GM23338 (cell line): ENCODE results near the gene SLC22A14. TPM values are rescaled to one million over a fixed set of nuclear protein-coding genes. Genes with fewer than 3 reads are reported as not detected.

Source experiments
- ATAC-seq: fragments of 200-7000 bp; cut with Tn5 transposase; 3 replicates; pipeline ENCODE4 v1.9.1; 2020
- DNase-seq: peaks from one replicate; pipeline ENCODE4 v3.0.0-alpha.2; 2015; ENCODE audit warnings: low spot score
- H2AFZ ChIP-seq: fragments of 200-600 bp; sonication (generic); 2 replicates; pipeline ENCODE4 v1.8.0; 2016; ENCODE audit warnings: antibody characterized with exemption, mild to moderate bottlenecking, moderate library complexity
- H3F3A ChIP-seq: fragments of 200-600 bp; sonication (generic); replicated peaks from 2 replicates; pipeline ENCODE4 v1.8.0; 2017; ENCODE audit warnings: antibody characterized with exemption, mixed run types, low read depth
- H3K27ac ChIP-seq: fragments of 200-600 bp; sonication (generic); 2 replicates; pipeline ENCODE4 v1.6.1; 2016; ENCODE audit warnings: low read depth
- H3K27me3 ChIP-seq: fragments of 200-600 bp; sonication (generic); 2 replicates; pipeline ENCODE4 v1.8.0; 2016; ENCODE audit warnings: mild to moderate bottlenecking, mixed run types, moderate library complexity; ENCODE audit not compliant: insufficient read depth
- H3K36me3 ChIP-seq: fragments of 200-600 bp; sonication (generic); 2 replicates; pipeline ENCODE4 v1.8.0; 2016; ENCODE audit warnings: mild to moderate bottlenecking; ENCODE audit not compliant: insufficient read depth
- H3K4me1 ChIP-seq: fragments of 200-600 bp; sonication (generic); 2 replicates; pipeline ENCODE4 v1.8.0; 2016; ENCODE audit warnings: mild to moderate bottlenecking, moderate library complexity; ENCODE audit not compliant: insufficient read depth
- H3K4me2 ChIP-seq: fragments of 200-600 bp; sonication (generic); 2 replicates; pipeline ENCODE4 v1.7.1; 2017; ENCODE audit warnings: mixed run types
- H3K4me3 ChIP-seq: fragments of 200-600 bp; sonication (generic); 2 replicates; pipeline ENCODE4 v1.6.1; 2016; ENCODE audit warnings: mixed run types
- H3K79me2 ChIP-seq: fragments of 200-600 bp; sonication (generic); replicated peaks from 2 replicates; pipeline ENCODE4 v1.8.0; 2017; ENCODE audit warnings: mild to moderate bottlenecking; ENCODE audit not compliant: insufficient read depth
- H3K9me2 ChIP-seq: fragments of 200-600 bp; sonication (generic); 2 replicates; pipeline ENCODE4 v1.8.0; 2017; ENCODE audit not compliant: insufficient read depth
- H4K20me1 ChIP-seq: fragments of 200-600 bp; sonication (generic); replicated peaks from 2 replicates; pipeline ENCODE4 v1.8.0; 2017; ENCODE audit warnings: mild to moderate bottlenecking; ENCODE audit not compliant: insufficient read depth
- H3K27ac Mint-ChIP-seq: 2 replicates; pipeline ENCODE4 v1.8.0; 2020; ENCODE audit warnings: inconsistent platforms, mild to moderate bottlenecking, moderate library complexity, mixed read lengths
- H3K27me3 Mint-ChIP-seq: 3 replicates; pipeline ENCODE4 v1.8.0; 2022; ENCODE audit warnings: low read depth, mild to moderate bottlenecking, moderate library complexity, mixed read lengths, inconsistent platforms; ENCODE audit not compliant: insufficient read depth, poor library complexity
- H3K36me3 Mint-ChIP-seq: 3 replicates; pipeline ENCODE4 v1.8.0; 2021; ENCODE audit warnings: low read depth, mild to moderate bottlenecking, inconsistent platforms, moderate library complexity, mixed read lengths
- H3K4me1 Mint-ChIP-seq: 3 replicates; pipeline ENCODE4 v1.8.0; 2020; ENCODE audit warnings: mild to moderate bottlenecking, inconsistent platforms, mixed read lengths
- H3K4me3 Mint-ChIP-seq: 3 replicates; pipeline ENCODE4 v1.8.0; 2021; ENCODE audit warnings: moderate library complexity, mild to moderate bottlenecking, inconsistent platforms, mixed read lengths
- H3K9me3 Mint-ChIP-seq: 3 replicates; pipeline ENCODE4 v1.8.0; 2020; ENCODE audit warnings: moderate library complexity, mild to moderate bottlenecking, inconsistent platforms, mixed read lengths
- CREB1 ChIP-seq: fragments of 250-450 bp; sonication (Bioruptor Pico); IDR thresholded peaks from 2 replicates; pipeline ENCODE4 v1.5.0; 2020; ENCODE audit warnings: low read depth, mild to moderate bottlenecking, moderate library complexity
- CTCF ChIP-seq, 2 experiments: fragments of 200-600 bp in 1 of 2; sonication (generic) in 1 of 2; conservative IDR thresholded peaks; 2 replicates each; pipeline versions ENCODE4 v1.5.1 to v1.6.1; 2016 to 2017; ENCODE audit warnings: antibody characterized with exemption in 2 of 2, low read depth in 2 of 2, mild to moderate bottlenecking in 2 of 2, moderate library complexity in 1 of 2
- ETS1 ChIP-seq: IDR thresholded peaks from 2 replicates; pipeline ENCODE4 v1.6.1; 2016; ENCODE audit warnings: antibody characterized with exemption
- EZH2 ChIP-seq: fragments of 200-600 bp; sonication (generic); IDR thresholded peaks from one replicate; pipeline ENCODE4 v1.8.0; 2017; ENCODE audit warnings: antibody characterized with exemption, mild to moderate bottlenecking, low read depth; ENCODE audit not compliant: unreplicated experiment
- EZH2phosphoT487 ChIP-seq: fragments of 200-600 bp; sonication (generic); IDR thresholded peaks from one replicate; pipeline ENCODE4 v1.8.1; 2018; ENCODE audit warnings: antibody characterized with exemption; ENCODE audit not compliant: unreplicated experiment
- JUNB ChIP-seq: IDR thresholded peaks from one replicate; pipeline ENCODE4 v1.6.1; 2016; ENCODE audit warnings: antibody characterized with exemption; ENCODE audit not compliant: unreplicated experiment
- NANOG ChIP-seq: IDR thresholded peaks from 2 replicates; pipeline ENCODE4 v1.6.1; 2016; ENCODE audit warnings: antibody characterized with exemption, borderline replicate concordance
- POLR2AphosphoS5 ChIP-seq: IDR thresholded peaks from 2 replicates; pipeline ENCODE4 v1.6.1; 2016; ENCODE audit warnings: antibody characterized with exemption, low read depth
- REST ChIP-seq: IDR thresholded peaks from one replicate; pipeline ENCODE4 v1.6.1; 2018; ENCODE audit warnings: antibody characterized with exemption; ENCODE audit not compliant: unreplicated experiment
- STAT1 ChIP-seq: IDR thresholded peaks from one replicate; pipeline ENCODE4 v1.6.1; 2016; ENCODE audit warnings: antibody characterized with exemption; ENCODE audit not compliant: unreplicated experiment
- ZNF114 ChIP-seq: fragments of 250-450 bp; sonication (Bioruptor Pico); IDR thresholded peaks from 2 replicates; pipeline ENCODE4 v1.5.0; 2020; ENCODE audit warnings: mild to moderate bottlenecking, moderate library complexity
- ZNF331 ChIP-seq: fragments of 250-450 bp; sonication (Bioruptor Pico); IDR thresholded peaks from 2 replicates; pipeline ENCODE4 v1.5.0; 2020; ENCODE audit warnings: low read depth, mild to moderate bottlenecking, moderate library complexity
- ZNF462 ChIP-seq: fragments of 250-450 bp; sonication (Bioruptor Pico); IDR thresholded peaks from 2 replicates; pipeline ENCODE4 v1.5.0; 2020; ENCODE audit warnings: mild to moderate bottlenecking, moderate library complexity
- polyA plus RNA-seq: library from polyadenylated mRNA; unstranded; fragments of >200 nt; fragmentation: Nextera tagmentation; extraction: Ambion mirVana; gene quantifications from 2 replicates; pipeline ENCODE4 v1.2.1, GENCODE V29; 2016
- total RNA-seq: library from RNA; depleted of rRNA; stranded (reverse); fragments of >200 nt; shearing (Covaris generic); gene quantifications from 2 replicates; pipeline ENCODE4 v1.2.3, GENCODE V29; 2014

SLC22A14 gene
- total and polyA plus RNA-seq, 2 experiments from 2014 or later, result not detected

GRCh38 chr3:38332201-38332600, 50.1 kb downstream of the SLC22A14 start:
- Histone ChIP-seq H3K79me2 (no peaks in the 10 kb centered on the region), H3K4me2 (no peak overlapping the region), H3F3A (no peaks in the 10 kb centered on the region), H3K4me3 (no peak overlapping the region), H3K27me3 (no peaks in the 10 kb centered on the region), H4K20me1 (no peaks in the 10 kb centered on the region), H3K4me1 (no peaks in the 10 kb centered on the region), H3K27ac (no peak overlapping the region), H3K9me2 (no peaks in the 10 kb centered on the region), H2AFZ (no peak overlapping the region), H3K36me3 (no peaks in the 10 kb centered on the region)
- ATAC-seq, result no peak
- TF ChIP-seq ZNF114 (CRISPR knock-in tag), result no peak
- no peak for TF ChIP-seq ZNF462 (CRISPR knock-in tag)
- TF ChIP-seq CREB1 (CRISPR knock-in tag), result no peak
- TF ChIP-seq STAT1, result no peak
- TF ChIP-seq REST, result no peak
- TF ChIP-seq EZH2phosphoT487, result no peak
- TF ChIP-seq JUNB, result no peak
- TF ChIP-seq NANOG, result no peak
- TF ChIP-seq ZNF331, result no peak
- no peak for TF ChIP-seq POLR2AphosphoS5
- TF ChIP-seq ETS1, result no peak
- no peak for TF ChIP-seq CTCF (conservative IDR thresholded peaks at IDR 0.05; ENCODE audit: low read depth in 2 of 2)
- TF ChIP-seq EZH2, result no peak
- H3K4me3 Mint-ChIP-seq, result no peak overlapping the region
- no peak overlapping the region for H3K27ac Mint-ChIP-seq
- DNase-seq, result no peak
- H3K27me3 Mint-ChIP-seq, result peaks cover 6% of the 10 kb centered on the region
- peaks cover 9% of the 10 kb centered on the region; the same call in 2 of the 3 replicates for H3K9me3 Mint-ChIP-seq
- no peaks in the 10 kb centered on the region for H3K4me1 Mint-ChIP-seq
- H3K36me3 Mint-ChIP-seq, result no peaks in the 10 kb centered on the region
